SK-N-SH treated with all-trans-retinoic acid at 6 μM for 48 hours (cell line): ENCODE data around the gene ZFP28.

Experiments used
- ISL1 ChIP-seq: fragments of 250-450 bp; sonication (Bioruptor Pico); IDR thresholded peaks from 2 replicates; pipeline ENCODE4 v2.1.2; 2022; ENCODE audit warnings: mild to moderate bottlenecking, moderate library complexity
- ZFP3 ChIP-seq: fragments of 250-450 bp; sonication (Bioruptor Pico); IDR thresholded peaks from 2 replicates; pipeline ENCODE4 v1.5.0; 2020; ENCODE audit warnings: mild to moderate bottlenecking, moderate library complexity
- ZFP30 ChIP-seq: fragments of 450-650 bp; formaldehyde crosslinking; IDR thresholded peaks from 2 replicates; pipeline ENCODE4 v1.5.0; 2022; ENCODE audit warnings: mild to moderate bottlenecking, moderate library complexity

- TF ChIP-seq ZFP3 (CRISPR knock-in tag) (0 out of 2 replicates have a peak, but pooled peaks have one; percentile 34), ZFP30 (CRISPR knock-in tag) (no peak), ISL1 (CRISPR knock-in tag) (no peak)
Observed at GRCh38 chr19:56525214-56525860, 13.4 kb upstream of the ZFP28 start.
